WERI-Rb-1 (cell line): ENCODE measurements around the gene EIF2A.
A peak's percentile ranks its signal among the peaks of the same experiment; 100 is the strongest.

Experiments
- DNase-seq: peaks from one replicate; pipeline ENCODE4 v3.0.0-alpha.2; 2020
- H3K27ac ChIP-seq: fragments of 250-450 bp; sonication (Bioruptor Pico); 2 replicates; pipeline ENCODE4 v1.5.1; 2020; ENCODE audit warnings: mild to moderate bottlenecking, moderate library complexity
- H3K27me3 ChIP-seq: fragments of 250-450 bp; sonication (Bioruptor Pico); 2 replicates; pipeline ENCODE4 v1.5.1; 2021; ENCODE audit warnings: mild to moderate bottlenecking, low read depth, moderate library complexity; ENCODE audit not compliant: insufficient read depth, severe bottlenecking
- H3K36me3 ChIP-seq: fragments of 250-450 bp; sonication (Bioruptor Pico); 2 replicates; pipeline ENCODE4 v1.5.1; 2020; ENCODE audit warnings: mild to moderate bottlenecking, moderate library complexity
- H3K4me3 ChIP-seq: 2 replicates; pipeline ENCODE4 v1.5.1; 2011; ENCODE audit warnings: low read depth, mild to moderate bottlenecking, control low read depth, low read length
- H3K9me3 ChIP-seq: fragments of 250-450 bp; sonication (Bioruptor Pico); 2 replicates; pipeline ENCODE4 v1.5.1; 2021; ENCODE audit warnings: mild to moderate bottlenecking, moderate library complexity; ENCODE audit not compliant: severe bottlenecking
- CTCF ChIP-seq: IDR thresholded peaks from 2 replicates; pipeline ENCODE4 v1.5.1; 2011; ENCODE audit warnings: low read depth, mild to moderate bottlenecking, control low read depth, inconsistent platforms, low read length

Gene EIF2A

GRCh38 chr3:150582620-150583019, 36.0 kb downstream of the EIF2A start:
- Histone ChIP-seq H3K9me3 (no peaks in the 10 kb centered on the region), H3K36me3 (peaks cover 57% of the 10 kb centered on the region), H3K27ac (no peak overlapping the region), H3K27me3 (no peaks in the 10 kb centered on the region), H3K4me3 (no peak overlapping the region)
- DNase-seq, result no peak
- TF ChIP-seq CTCF, result no peak

GRCh38 chr3:150583028-150583427, 36.4 kb downstream of the EIF2A start:
- DNase-seq, result no peak
- peaks cover 53% of the 10 kb centered on the region for H3K36me3 ChIP-seq
- no peaks in the 10 kb centered on the region for H3K27me3 ChIP-seq
- no peak overlapping the region for H3K27ac ChIP-seq
- no peak for TF ChIP-seq CTCF
- no peaks in the 10 kb centered on the region for H3K9me3 ChIP-seq
- H3K4me3 ChIP-seq, result no peak overlapping the region

GRCh38 chr3:150588027-150588830, 41.6 kb downstream of the EIF2A start:
- Histone ChIP-seq H3K27me3 (no peaks in the 10 kb centered on the region), H3K9me3 (no peaks in the 10 kb centered on the region), H3K27ac (no peak overlapping the region), H3K36me3 (peaks cover 22% of the 10 kb centered on the region), H3K4me3 (no peak overlapping the region)
- peak; percentile 23 for DNase-seq
- no peak for TF ChIP-seq CTCF

- H3K9me3 ChIP-seq, result no peaks in the 10 kb centered on the region
- DNase-seq, result no peak
- H3K27me3 ChIP-seq, result no peaks in the 10 kb centered on the region
- H3K4me3 ChIP-seq, result no peak overlapping the region
- no peak for TF ChIP-seq CTCF
- no peak overlapping the region for H3K27ac ChIP-seq
- H3K36me3 ChIP-seq, result peaks cover 9% of the 10 kb centered on the region
Measured at GRCh38 chr3:150589759-150590158, 43.2 kb downstream of the EIF2A start.

GRCh38 chr3:150594150-150594549, 47.6 kb downstream of the EIF2A start:
- H3K27me3 ChIP-seq, result no peaks in the 10 kb centered on the region
- H3K27ac ChIP-seq, result no peak overlapping the region
- H3K36me3 ChIP-seq, result no peaks in the 10 kb centered on the region
- no peak for TF ChIP-seq CTCF
- H3K9me3 ChIP-seq, result no peaks in the 10 kb centered on the region
- no peak overlapping the region for H3K4me3 ChIP-seq
- DNase-seq, result no peak

GRCh38 chr3:150597646-150598045, 51.1 kb downstream of the EIF2A start:
- no peaks in the 10 kb centered on the region for H3K27me3 ChIP-seq
- H3K4me3 ChIP-seq, result no peak overlapping the region
- no peaks in the 10 kb centered on the region for H3K36me3 ChIP-seq
- H3K9me3 ChIP-seq, result no peaks in the 10 kb centered on the region
- no peak overlapping the region for H3K27ac ChIP-seq
- TF ChIP-seq CTCF, result no peak
- no peak for DNase-seq
